Tongue (tissue), 2 donors: Measurements from ENCODE around the gene GSE1. TPM values are rescaled to one million over a fixed set of nuclear protein-coding genes. Genes with fewer than 3 reads are reported as not detected.

ENCODE experiments used
- DNase-seq: peaks from one replicate; pipeline ENCODE4 v3.0.0-alpha.2; 2015
- total RNA-seq: library from RNA; depleted of rRNA; stranded (reverse); fragments of >200 nt; gene quantifications from one replicate; pipeline ENCODE4 v1.2.3, GENCODE V29; 2014

The GSE1 gene
- total RNA-seq, 1 donor from 2014 or later: 82.5 TPM

DNA sequence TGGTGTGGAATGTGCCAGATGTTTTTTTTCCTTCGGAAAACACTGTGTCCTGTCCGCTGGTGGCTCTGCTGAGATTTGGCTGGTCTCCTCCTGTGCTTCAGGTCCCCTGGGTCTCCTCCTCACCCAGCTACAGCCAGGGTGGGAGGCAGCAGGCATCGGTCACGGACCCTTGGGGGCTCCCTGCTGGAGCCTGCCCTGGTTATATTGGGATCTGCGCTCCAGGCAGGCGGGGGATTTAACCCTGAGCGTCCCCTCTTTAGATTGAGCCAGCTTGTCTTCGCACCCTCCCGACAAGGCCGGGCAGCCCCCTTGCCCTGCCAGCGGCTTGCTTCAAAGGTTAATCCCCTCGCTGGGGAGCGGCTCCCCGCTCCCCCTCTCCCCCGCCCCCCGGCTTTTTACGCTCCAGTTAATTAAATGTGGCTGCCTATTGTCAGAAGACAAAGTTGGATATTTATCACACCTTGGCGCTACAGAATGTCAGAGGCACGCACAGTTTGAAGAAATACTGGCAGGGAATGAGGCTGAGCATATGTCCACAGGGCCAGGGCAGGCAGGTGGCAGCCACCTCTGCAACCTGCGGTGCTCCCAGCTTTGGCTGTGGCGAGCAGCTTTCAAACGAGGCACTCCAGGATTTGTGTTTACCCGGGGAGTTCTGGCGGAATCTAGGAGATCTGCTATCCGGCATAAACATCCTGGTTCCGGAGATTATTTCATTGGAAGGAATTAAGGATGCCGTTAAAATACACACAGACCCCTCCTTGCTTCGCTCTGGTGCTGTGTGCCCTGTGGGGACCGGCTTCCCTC is 38.2 kb upstream of the GSE1 start:
- peak; percentile 51 for DNase-seq

DNA sequence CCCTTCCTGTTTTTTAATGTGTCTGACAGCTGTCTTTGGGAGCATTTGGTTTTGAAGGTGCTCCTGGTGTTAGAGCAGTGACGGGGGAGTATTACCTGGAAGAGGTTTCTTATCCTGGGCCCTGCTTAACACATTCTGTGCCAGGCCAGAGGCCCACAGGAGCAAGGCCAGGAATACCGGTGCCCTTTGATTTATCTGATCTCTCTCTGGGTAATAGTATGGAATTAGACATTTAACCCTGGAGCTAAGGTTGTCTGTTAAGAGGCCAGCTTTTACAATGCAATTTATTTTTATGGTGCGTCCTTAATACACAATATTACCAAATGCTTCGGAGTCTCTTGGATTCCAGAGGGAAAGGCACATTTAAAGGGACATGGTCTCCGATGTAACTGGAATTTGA is 37.2 kb upstream of the GSE1 start:
- DNase-seq: no peak

DNA sequence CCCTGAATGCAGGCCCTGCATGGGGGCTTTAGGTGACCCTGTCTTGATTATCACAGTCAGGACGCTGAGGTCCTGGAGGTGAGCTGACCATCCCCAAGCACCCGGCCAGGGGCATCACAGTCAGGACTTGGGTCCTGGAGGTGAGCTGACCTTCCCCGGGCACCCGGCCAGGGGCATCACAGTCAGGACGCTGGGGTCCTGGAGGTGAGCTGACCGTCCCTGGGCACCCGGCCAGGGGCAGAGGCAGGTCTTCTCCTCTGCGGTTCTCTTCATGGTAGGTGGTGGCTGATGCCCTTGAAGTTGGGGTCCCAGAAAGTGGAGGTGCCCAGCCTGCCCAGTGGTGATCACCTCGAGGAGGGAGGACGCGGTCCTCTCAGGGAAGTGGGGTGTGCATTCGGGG is 36.2 kb upstream of the GSE1 start:
- DNase-seq: no peak

DNA sequence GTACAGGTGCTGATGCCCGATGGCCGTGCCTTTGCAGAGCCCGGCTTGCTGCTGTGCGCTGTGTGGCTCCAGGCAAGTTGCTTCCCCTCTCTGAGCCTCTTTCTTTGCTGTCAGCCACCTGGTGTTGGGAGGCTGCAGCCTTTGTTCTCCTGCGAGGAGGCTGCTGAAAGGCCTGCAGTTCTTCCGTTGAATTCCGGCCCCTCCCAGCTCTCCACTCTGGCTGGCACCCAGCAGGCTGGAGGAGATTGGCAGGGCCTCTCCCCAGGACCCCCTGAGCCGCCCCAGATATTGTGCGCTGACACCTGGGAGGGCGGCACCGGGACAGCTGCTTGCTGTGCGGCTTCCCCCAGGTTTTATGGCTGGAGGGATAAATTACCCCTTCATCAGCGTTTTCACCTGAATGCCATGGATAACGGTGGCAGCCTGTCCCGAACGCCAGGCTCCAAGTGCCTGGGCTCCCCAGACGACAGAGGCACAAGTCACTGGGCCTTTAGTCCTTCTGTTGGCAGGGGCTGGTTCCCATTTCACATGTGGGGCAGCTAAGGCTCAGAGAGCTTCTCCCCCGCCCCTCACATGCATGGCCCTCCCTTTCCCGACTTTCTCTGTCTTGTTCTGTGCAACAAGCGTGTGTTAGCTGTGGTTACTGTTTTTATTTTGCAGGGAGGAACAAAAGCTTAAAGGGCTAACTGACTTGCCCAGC is 35.1 kb upstream of the GSE1 start:
- DNase-seq: no peak

DNA sequence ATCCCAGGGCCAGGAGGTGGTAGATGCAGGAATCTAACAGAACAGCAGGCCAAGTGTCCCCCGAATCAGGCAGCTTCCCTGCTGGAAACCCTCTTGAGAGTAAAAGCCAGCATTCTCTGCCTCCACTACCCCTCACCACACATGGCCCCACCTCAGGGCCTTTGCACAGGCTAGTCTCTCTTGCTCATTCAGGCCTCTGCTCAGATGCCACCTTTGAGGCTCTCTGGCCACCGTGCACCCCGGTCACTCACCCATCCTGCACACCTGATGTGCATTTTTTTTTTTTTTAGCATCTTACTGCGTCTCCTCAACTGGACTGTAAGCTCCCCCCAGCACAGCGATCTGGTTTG is 34.5 kb upstream of the GSE1 start:
- no peak for DNase-seq

DNA sequence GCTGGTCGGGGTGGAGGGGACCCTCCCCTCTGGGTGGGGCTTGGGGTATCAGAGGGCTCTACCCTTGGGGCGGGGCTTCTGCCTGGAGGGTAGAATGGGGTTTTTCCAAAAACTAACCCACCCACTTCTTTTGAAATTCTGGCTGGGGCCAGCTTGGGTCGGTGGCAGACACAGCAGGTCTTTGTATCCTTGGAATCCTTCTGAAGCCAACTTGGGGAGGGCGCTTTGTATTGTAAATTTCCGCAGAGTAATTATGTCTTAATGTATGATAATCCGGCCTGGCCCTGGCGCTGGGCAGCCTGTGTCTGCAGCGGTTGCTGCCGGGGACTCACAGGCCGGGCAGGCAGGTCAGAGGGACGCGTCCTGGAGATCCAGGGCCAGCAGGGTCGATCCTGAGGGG is 33.9 kb upstream of the GSE1 start:
- DNase-seq: no peak

DNA sequence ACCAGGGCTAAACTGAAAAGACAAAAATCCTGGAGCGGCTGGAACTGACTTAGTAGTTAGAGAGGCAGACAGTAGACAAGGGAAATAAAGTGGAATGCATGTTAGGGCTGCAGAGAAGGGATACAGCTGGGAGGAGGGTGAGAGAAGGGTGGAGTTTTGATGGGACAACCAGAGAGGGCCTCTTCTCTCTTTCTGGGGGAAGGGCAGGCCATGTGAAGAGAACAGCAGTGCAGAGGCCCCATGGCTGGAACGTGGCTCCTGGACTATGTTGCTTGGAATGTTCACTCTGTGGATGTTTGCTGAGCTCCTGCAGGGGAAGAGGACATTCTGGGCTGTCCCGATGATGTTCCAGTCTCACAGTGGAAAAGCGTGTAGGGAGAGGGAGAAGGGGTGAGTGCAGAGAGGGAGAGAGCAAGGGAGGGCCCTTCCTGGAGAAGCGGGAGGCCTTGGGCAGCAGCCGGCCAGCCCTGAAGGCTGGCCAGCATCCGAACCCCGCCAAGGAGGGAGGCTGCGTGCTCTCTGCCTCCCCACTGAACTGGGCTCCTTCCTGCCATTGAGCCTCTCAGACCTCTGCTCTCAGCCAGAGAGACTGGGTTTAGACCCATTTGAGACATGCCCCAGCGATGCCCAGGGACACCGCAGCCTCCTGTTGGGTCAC is 33.1 kb upstream of the GSE1 start:
- DNase-seq: no peak

DNA sequence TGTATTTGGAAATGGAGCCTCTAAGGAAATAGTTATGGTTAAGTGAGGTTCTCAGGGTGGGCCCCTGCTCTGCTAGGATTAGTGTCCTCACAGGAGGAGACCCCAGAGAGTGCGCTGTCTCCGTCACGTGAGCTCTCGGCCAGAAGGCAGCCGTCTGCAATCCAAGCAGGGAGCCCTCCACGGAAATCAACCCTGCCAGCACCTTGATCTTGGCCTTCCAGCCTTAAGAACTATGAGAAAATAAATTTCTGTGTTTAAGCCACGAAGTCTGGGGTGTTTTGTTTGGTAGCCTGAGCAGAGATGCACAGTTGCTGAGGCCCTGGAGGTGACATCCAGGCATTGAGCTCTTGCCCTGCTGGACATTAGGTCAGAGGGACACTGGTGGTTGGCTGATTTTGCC is 32.4 kb upstream of the GSE1 start:
- DNase-seq: no peak

DNA sequence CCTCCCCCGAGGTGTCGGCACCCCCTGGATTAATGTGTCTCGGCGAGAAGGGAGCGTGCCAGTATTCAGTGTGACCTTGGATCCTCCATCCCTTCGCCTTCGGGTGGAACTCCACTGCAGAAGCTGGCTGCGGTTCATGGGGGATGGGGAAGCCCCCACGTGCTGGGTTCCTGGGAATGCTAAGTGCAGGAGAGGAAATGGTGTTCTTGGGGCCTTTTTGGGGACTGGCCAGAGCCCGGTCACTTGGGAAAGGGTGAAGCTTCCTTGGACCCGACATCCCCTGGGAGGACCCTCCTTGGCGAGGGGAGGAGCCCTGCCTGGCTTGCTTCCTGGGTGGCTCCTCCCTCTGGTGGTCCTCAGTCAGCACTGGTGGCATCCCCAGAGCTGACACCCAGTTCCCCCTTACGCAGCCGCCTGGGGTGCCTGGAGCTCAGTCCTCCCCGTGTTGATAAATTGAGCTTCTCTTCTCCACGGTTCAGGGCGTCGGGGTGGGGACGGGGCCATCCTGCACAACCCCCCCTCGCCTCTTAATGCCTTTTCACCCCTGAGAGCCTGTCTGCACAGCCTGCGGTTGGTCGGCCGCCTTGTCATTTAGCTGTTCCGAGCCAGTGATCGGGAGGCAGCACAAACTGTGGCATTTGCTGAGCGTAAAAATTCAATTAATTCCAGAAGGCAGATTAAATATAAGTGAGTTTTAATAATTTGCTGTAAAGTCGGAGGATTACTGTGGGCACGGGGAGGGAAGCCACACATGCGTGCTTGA is 30.7 kb upstream of the GSE1 start:
- peak; percentile 72 for DNase-seq

DNA sequence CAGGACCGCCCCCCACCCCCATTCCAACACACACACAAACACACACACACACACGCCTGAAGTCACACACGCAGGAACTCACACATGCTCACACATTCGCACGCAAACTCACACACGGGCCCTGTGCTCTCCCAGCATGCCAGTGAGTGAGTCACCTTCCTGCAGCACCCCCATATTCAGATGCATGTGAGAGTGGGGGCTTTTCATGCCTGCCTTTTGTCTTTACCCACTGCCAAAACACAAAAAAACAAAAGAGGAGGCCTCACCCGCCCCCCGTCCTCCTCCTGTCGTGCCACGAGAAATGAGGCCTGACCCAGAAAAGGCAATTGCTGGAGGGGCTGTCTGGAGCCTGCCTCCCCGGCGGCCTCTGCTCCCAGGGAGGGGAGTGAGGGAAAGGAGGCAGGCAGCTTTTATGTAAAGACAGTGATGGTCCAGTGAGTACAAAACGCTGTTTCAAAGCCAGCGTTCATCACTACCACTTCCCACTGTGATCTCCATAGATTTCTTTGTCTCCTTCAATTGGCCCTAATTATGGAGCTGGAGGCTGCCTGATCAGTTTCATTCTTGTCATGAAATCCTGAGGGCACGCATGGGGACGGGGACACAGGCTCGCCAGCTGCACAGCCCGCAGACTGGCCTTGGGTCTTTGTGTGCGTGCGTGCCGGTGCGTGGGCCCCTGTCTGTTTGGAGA is 29.5 kb upstream of the GSE1 start:
- no peak for DNase-seq

DNA sequence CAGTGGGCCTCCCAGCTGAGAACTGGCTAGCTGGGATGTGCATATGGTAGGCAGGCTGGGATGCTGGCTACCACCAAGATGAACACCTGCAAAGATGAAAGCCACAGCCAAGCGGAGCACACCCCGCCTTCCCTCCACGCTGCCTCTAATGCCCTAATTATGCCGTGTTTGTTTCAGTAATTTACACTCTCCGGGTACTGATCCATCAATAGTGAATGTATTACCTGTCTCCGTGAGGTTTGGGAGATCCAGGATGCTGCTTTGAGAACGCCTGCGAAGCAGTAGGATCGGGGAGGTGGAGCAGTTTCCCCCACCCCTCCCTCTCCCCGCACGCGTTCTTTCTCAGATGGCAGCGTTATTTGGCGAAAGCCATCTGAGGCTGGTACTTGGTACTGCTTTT is 28.9 kb upstream of the GSE1 start:
- no peak for DNase-seq

DNA sequence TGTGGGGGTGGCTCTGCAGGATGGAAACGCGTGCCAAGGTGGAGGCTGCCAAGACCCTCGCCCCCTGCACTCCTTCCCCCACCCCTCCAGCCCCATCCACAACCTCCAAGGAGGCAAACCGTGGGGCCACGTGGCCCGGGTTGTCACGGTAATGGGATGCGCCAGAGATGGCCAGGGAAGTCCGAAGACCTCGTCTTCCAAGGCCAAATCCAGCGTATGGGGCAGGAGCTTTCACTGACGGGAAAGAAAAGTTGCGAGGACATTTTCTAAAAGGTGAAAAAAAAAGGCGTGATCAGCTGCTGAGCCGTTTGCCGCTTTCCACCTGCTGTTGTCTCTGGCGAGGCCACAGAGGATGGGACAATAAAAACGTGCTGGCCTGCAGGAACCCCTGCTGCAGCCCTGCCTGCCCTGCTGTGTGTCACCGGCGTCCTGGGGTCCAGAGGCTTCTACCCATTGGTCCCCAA is 28.3 kb upstream of the GSE1 start:
- DNase-seq: no peak

DNA sequence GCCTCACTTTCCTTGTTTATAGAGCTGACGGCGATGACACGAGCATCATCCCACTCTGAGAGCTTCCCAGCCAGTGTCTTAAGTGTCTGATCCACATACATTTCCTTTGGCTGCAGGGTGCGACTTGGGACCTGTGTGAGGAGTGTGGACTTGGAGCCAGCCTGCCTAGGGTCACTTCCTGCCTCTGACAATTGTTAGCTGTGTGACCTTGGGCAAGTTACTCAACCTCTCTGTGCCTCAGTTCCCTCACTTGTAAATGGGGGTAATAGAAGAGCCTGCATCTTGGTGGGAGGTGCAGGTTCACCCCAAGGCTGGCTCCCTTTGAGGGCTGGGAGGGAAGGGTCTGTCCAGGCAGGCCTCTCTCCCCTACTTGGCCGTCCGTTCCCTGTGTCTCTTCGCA is 27.4 kb upstream of the GSE1 start:
- DNase-seq: no peak

DNA sequence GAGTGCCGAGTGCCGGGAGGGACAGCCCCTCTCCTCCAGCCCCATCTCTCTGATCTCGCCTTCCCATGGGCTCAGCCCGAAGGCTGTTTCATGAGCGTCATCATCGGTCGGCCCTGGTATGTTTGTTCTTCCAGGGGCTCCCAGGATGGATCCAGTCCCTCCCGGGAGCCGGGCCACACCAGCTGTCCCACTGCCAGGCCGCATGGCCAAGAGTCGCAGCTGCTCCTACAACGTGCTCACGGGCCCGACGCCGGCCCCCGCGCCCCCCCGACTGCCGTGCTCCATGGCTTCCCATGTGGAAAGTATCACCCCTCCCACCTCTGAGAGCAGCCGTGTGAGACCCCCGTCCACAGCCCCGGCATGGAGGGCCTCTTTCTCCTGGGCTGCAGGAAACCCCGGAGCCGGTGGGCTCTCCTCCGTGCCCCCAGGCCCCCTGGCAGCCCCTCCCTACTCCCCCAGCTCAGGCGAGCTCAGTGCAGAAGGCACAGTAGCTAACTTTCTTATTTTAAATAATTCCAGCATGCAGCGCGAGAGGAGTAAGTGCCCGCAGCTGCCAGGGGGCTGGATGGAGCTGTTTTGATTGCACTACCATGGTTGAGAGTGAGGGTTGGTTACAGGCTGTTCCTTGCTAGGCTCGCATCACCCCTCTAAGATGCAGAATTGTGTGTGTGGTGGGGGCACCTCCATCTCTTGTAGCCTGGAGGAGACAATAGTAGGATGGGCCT is 26.6 kb upstream of the GSE1 start:
- DNase-seq: peak; percentile 95

DNA sequence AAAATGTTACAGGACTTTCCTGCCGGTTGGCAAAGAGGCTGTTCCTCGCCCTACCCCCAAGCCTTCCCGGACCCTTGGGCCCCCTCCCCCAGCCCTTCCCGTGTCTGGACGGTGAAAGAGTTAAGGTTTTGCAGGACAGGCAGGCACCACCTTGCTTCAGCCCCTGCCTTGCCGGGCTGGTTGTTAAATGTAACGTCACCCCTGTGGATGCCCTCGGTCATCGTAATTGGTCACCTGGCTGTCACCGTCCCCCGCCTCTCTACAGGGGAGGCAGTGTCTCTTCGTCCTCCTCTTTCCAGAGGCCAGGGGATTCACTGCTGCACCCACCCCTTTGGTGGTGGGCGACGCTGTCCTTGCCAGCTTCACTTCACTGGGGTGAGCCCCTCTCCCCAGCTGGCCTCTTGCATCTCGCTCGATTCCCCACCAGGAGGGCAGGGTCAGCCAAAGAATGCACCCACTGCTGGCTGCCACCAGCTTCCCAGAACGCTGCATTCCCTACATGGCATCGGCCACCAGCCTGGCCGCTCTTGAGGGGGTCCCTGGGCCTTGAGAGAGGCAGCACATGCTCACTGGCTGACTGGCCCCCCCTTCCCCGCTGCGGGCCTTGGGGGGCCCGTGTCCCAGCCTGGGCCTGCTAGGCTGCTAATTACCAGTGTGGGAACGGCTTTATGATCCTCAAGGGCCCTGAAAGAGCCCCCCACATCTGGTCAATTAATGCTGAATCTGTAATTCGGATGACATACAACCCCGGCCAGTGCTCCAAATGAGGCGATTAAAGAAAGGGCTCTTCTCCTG is 25.2 kb upstream of the GSE1 start:
- DNase-seq: no peak

DNA sequence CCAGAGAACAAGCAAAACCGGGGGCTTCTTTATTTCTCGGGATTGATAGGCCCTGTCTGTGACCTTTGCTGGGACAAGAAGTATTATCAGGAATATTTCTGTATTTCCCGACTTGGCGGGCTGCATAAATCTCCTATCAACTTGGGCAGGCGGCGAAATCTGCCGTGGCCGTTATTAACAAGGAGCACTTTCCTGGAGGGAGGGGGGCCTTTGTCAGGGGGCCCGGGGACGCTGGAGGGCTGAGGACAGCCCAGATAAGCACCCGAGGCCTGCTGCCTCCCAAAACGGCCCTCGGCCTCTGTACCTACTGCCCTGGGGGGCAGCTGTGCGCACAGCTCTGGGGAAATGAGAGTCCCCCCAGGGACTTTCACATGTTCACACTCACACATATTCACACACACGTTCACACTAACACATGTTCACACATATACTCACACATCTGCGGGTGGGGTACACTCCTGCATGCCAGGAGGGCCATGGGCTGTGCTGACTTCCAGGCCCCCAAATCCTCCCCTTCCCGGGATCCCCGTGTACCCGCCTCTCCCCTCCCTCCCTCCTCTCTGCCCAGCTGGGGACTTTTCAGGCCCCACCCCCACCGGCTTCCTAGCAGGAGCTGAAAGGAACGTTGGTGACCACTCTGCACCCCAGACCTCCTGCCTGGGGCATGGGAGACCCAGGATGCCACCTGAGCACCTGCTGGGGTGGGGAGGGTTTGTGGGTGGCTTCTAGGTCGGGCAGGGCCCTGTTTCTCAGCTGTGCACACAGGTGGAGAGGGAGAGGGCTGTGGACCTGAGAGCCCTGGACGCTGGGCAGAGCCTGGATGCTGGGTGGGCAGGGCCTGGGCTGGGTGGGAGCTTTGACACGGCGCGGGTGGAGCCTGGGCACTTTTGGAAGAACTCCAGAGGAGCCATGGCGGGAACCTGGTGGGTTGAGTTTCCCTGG is 24.3 kb upstream of the GSE1 start:
- DNase-seq: no peak

DNA sequence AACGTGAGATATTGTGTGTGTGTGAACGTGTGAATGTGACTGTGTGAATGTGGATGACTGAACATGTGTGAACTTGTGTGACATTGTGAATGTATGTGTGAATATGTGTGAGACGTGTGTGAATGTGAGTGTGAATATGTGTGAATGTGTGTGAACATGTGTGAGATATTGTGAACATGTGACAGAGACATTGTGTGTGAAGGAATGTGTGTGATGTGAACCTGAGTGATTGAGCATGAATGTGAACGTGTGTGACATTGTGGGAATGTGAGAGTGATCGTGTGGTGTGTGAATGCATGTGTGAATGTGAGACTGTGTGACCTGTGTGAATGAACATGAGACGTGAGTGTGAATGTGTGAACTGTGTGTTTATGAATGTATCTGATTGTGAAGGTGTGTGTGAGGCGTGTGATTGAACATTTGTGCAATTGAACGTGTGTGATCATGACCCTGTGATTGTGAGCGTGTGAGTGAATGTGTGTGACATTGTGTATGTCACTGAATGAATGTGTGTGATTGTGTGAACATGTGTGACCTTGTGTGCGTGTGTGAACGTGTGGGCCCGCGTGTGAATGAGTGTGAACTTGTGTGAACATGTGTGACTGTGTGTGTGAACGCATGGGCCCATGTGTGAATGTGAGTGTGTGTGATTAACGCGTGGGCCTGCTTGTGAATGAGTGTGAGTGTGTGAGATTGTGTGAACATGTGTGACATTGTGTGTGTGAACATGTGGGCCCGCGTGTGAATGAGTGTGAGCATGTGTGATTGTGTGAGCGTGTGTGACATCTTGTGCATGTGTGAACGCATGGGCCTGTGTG is 23.2 kb upstream of the GSE1 start:
- no peak for DNase-seq

DNA sequence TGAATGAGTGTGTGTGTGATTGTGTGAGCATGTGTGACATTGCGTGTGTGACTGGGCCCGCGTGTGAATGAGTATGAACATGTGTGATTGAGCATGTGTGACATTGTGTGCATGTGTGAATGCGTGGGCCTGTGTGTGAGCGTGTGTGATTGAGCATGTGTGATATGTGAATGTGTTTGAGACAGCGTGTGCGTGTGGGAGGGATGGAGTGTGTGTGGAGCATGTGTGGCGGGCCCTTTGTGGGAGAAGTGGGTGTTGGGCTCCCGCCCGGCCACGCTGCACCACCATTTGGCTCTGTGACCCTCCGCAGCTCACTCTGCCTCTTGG is 22.7 kb upstream of the GSE1 start:
- DNase-seq: no peak

DNA sequence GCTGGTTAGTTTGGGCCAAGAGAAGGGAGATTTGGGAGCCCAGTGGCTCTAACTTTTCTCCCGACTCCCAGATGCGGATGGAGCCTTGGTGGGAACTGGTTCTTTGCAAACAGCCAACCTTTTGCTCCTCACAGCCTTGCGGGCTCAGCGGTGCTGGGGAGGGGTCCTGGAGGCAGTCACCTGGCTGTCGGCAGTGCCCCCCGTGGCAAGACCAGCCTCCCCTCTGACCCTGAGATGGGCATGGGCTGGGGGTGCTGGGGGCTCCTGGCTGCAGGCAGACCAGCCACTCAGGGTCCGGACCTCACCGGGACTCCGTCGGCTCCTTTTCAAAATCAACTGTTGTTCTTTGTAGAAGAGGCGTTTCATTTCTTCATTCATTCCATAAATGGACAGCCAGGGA is 21.7 kb upstream of the GSE1 start:
- no peak for DNase-seq
